GM18868 (cell line): Measurements from ENCODE around the gene CNGA4.
A peak's percentile ranks its signal among the peaks of the same experiment; 100 is the strongest.
"Not testable (repeated sequence)": the region's sequence is repeated elsewhere in the genome, so short reads cannot be mapped to it uniquely, and the experiment has no call there.

Source experiments
- ATAC-seq: cut with Tn5 transposase; IDR thresholded peaks from one replicate; pipeline ENCODE4 v1.9.1; 2021; ENCODE audit warnings: mild to moderate bottlenecking, moderate library complexity; ENCODE audit not compliant: unreplicated experiment

Gene CNGA4

DNA sequence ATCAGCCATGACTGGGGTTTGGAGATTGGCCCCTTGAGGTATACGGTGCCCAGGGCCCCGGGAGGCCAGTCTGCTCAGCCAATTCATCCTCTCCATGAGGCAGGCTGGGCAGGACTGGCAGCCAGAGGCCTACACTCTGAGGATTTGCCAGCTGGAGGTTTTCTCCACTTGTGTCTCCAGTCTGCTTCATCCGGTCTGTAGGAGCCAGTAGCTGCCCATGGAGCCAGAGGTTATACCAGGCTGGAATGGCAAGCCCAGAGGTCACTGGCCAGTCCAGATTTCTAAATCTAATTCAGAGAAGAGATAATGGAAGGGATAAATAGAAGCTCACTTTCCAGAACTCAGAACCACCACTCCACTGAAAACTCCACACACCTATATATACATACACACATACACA, 14.5 kb upstream of the CNGA4 start:
- no peak for ATAC-seq

DNA sequence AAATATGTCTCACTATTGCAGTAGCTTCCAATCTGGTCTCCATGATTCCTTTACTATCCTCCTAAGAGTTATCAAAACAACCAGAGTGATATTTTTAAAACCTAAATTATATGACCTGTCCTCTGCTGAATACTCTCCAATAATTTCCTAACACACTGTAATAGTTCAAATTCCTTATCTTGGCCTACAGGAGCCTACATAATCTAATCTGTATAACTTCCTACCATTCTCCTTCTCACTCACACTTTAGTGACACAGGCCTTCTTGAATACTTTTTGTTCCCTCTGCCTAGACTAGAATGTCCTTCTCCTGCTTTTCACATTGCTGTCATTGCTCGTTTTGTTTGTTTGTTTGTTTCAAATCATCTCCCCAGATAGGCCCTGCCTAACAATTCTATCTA, 13.9 kb upstream of the CNGA4 start:
- no peak for ATAC-seq

DNA sequence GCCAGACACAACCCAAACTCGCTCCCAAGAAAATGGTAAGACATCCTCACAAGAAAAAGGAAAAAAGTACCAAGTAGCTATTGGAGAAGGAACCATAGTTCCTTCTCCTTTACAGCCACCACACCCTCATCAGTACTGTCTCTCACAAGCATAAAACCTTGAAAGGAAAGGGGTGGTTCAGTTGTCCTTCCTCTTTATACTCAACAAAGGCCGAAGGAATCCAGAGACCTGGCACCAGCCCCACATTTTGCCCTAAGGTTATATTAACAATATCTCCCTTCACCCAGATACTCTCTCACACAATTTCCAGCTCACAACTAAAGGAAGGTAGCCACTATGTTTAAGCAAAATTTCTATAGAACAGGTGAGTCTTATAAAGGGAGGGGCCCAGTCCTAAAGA, 13.0 kb upstream of the CNGA4 start:
- no peak for ATAC-seq

DNA sequence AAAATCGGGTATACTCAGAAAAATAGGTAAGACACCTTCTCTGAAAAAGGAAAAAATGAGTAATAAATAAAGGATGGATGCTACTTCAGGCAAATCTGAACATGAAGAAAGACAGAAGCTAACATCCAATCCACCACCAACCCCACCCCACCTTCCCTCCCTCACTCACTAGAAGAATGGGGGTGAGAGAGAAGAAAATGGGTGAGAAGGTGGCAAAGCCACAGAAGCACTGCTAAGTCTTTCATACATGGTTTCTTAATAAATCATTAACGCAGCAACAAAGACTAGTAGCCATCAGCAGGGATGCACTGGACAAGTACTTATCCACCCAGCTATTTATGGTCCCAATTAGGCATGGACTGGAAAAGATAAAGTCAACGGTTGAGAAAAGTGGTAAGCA, 10.4 kb upstream of the CNGA4 start:
- ATAC-seq, result no peak

DNA sequence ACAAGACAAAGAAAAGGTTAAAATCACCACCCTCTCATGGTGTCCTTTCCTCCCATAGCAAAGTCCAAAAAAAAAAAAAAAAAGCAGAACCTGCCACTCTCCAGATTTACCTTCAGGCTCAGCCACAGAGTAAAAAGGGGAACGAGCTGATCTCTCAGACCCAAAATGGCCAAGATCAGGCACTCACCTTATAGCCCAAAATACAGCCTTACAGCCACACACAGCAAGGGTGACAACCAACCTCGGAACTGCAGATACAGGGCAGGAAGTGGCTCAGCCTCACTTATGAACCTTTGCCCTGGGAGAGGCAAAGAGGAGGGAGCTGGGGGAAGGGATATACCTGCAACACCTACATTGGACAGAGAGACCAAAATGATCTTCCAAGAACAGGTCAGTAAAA, 9.0 kb upstream of the CNGA4 start:
- no peak for ATAC-seq

DNA sequence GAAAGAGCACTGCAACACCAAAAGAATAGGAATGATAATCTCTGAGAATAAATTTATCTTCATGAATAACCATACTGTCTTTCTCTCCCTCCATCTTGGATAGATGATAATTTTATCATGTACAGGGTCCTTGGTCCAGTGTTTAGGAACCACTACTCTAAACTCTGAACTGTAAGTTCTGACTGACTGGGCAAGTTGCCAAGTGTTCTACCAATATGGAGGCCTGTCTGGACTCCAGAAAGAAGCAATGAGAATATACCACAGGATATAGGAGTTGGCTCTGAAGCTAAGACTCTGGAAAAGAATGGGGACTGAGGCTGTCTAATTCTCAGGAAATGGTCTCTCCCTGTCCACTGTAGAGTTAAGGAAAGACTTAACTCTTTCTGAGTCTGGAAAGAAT, 6.0 kb upstream of the CNGA4 start:
- ATAC-seq, result no peak

DNA sequence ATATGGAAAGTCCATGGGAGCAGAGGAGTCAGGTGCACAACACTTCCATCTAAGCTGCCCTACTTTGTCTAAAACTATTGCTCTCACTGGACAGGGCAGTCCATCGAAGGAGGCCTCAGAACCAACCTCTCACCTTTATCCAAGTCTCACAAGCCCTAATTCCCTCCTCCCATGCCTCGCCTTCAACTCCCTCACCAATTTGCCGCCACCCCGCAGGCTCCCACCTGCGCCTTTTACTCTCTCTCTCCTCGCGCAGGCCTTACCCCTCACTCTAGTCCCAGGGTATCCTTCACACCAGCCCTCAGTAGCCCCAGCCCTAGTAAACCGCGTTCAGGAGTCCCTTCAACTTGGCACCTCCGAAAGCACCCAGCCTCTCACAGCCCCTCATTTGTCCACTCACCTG, 4.9 kb upstream of the CNGA4 start:
- ATAC-seq, result no peak

DNA sequence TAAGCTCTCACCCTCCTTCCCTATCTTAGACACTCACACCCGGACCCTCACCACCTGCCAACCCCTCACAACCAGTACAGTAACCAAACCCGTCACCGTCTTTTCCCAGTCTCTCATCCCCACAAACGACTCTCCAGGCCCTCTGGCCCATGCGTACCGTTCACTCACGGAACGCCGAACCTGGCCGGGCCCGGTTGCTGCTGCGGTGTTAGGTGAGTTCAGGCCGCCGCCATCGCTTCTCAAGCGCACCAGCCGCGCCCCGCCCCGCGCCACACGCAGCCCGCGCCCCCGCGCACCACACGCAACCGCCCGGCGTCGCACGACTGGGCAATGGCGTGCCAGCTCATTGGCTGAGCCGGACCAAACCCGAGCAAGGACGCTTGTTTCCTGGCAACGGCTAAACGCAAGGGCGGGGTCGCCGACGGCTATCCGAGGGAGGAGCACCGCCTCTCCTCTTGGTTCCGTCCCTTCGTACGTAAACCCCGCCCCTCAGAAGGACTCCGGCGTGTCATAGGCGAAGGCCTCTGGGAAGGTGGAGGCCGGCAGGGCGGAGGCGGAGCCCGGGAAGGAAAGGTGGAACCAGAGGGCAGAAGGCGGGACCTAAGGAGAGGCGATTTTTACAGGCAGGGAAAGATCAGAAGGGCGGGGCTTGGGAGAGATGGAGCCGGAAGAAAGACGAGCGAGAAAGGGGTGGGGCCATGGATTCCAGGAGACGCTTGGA, 4.3 kb upstream of the CNGA4 start, which contains the start of gene FHIP1B:
Gene FHIP1B (minus strand): TSS at position 250 of the 721 bp plus-strand sequence. CDS start 10,120 bp downstream, outside the sequence.
- peak; percentile 91 for ATAC-seq

DNA sequence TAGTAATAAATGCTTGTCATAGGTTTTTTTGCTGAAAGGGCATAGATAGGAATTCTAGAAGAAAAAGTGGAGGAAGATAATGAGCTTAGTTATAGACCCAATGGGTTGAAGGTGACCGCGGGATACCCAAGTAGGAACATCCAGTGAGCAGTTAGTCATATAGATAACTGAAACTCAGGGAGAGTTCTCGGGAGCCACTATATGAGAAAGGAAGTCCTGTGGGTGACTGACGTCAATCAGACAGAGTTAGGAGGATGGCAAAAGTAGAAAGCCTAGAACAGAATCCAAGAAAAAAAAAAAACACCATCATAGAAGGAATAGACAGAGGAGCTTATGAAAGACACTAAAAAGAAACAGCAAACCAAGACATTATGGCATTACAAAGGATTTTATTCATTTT, 1.6 kb upstream of the CNGA4 start:
- no peak for ATAC-seq

DNA sequence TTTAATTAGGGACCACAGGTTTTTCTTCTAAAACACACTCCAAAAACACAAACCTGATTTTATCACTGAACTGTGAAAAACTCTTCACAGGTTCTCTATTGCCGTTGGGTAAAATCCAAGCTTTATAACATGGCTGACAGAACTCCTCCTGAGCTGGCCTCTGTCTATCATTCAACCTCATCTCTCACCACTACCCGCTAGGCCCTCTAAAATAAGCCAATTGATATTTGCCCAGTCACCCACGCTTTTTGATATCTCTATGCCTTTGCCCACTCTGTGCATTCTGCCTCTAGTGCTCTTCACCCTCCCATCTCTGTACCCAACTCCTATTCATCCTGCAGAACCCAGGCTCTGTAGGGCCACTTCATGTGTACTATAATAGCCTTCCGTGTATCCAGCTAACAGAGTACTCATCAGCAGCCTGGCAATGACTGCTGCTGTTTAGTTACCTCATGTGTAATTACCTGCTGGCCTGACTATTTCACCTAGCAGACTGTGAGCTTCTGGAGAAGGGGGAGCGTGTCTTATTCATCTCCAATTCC, 1.1 kb upstream of the CNGA4 start:
- ATAC-seq, result no peak

DNA sequence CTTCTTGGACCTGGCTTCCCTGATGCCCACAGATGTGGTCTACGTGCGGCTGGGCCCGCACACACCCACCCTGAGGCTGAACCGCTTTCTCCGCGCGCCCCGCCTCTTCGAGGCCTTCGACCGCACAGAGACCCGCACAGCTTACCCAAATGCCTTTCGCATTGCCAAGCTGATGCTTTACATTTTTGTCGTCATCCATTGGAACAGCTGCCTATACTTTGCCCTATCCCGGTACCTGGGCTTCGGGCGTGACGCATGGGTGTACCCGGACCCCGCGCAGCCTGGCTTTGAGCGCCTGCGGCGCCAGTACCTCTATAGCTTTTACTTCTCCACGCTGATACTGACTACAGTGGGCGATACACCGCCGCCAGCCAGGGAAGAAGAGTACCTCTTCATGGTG, 1.2 kb downstream of the CNGA4 start:
- ATAC-seq, result no peak

DNA sequence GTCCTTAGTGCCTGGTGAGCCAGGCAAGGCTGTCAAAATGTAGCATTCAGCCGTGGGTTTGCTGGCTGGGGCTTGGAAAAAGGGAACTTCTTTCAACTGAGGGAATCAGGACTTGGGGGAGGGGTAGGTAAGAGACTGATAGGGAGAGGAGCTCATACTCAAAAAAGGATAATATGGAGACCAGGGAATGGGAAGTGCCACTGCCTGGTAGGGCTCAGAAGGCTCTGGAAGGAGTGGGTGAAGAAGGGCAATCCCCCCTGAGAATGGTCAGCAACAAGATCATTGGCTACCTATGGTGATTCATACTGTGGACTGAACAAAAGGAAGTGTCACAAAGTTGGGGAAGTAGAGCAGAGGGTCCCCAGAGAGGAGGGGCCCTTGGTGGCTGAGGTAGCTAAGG, 1.9 kb downstream of the CNGA4 start:
- ATAC-seq, result no peak

DNA sequence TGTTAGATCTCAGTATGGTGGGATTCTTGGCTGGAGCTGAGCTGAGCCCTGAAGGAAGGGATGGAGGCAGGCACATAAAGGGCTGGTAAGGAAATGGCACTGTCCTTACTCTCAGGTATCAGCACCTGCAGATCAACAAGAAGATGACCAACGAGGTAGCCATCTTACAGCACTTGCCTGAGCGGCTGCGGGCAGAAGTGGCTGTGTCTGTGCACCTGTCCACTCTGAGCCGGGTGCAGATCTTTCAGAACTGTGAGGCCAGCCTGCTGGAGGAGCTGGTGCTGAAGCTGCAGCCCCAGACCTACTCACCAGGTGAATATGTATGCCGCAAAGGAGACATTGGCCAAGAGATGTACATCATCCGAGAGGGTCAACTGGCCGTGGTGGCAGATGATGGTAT, 2.4 kb downstream of the CNGA4 start:
- no peak for ATAC-seq

DNA sequence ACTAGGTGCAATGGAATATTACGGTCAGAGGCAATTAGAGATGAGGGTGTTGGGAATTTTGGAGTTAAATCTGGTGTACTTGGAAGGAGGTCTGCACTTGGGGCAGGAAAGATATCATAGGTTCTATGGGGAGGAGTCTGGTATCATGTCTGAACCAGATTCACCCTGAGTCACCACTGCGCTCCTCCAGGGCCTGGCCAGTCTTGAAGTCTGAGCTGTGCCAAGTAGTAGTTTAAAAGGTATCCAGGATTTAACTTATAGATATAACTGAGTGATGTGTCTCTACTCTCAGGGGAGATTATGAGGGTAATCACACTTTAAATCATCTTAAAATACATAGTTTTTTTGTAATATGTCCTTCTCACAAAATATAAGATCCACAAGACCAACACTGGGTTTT, 6.6 kb downstream of the CNGA4 start:
- ATAC-seq, result no peak

DNA sequence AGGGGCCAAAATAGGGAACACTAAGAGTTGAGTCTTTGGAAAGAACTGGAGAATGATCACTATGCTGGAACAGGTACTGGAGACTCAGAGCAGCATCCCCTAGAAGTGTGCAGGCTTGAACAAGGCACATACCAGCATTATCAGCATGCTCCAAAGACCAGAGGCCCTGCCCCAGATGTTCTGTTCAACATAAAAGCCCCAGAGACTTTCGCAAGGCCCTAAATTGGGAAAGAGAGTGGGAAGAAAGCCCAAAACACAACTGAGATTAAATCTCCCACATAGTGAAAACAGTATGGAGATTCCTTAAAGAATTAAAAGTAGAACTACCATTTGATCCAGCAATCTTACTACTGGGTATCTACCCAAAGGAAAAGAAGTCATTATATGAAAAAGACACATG, 9.4 kb downstream of the CNGA4 start:
- ATAC-seq, result no peak

DNA sequence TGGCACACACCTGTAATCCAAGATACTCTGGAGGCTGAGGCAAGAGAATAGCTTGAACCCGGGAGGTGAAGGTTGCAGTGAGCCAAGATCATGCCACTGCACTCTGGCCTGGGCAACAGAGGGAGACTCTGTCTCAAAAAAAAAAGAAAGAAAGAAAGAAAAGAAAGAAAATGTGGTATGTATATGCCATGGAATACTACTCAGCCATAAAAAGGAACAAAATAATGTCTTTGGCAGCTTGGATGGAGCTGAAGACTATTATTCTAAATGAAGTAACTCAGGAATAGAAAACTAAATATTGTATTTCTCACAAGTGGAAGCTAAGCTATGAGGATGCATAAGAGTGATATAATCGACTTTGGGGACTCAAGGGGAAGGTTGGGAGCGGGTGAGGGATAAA, 10.0 kb downstream of the CNGA4 start:
- not testable (repeated sequence) for ATAC-seq

DNA sequence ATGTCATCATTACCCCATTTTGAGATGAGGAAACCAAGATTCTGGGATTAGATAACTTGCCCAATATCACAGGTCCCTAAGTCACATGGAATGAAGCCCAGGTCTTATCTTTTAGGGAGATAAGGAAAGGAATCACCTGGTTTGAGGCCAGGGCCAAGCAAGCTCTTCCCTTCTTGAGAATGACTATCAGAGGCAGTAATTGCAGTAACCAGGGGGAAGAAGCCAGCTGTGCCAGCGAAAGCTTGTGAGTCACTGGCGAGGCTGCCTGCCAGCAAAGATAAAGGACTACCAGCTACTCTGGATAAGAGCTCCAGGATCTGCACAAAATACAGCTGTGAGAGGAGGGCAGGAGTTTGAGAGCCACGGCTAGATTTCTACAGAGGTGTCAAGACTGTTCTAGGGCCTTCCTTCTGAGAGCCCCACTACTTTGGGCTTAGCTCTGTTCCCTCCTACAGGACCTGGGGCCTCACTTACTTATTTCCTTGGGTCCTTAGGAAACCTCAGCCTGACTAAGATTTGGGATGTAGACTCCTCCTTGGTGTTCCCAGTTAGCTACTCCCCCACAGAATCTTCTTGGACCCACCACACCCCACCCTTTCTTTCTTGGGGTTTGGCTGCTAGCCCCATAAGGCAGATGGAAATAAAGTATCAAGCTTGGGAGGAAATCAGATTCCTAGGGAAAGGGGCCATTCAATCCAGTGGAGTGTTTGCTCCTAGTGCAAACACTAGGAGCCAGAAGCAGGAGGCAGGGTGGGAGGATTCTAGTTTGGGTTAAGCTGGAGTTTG, 11.1 kb downstream of the CNGA4 start:
- no peak for ATAC-seq

DNA sequence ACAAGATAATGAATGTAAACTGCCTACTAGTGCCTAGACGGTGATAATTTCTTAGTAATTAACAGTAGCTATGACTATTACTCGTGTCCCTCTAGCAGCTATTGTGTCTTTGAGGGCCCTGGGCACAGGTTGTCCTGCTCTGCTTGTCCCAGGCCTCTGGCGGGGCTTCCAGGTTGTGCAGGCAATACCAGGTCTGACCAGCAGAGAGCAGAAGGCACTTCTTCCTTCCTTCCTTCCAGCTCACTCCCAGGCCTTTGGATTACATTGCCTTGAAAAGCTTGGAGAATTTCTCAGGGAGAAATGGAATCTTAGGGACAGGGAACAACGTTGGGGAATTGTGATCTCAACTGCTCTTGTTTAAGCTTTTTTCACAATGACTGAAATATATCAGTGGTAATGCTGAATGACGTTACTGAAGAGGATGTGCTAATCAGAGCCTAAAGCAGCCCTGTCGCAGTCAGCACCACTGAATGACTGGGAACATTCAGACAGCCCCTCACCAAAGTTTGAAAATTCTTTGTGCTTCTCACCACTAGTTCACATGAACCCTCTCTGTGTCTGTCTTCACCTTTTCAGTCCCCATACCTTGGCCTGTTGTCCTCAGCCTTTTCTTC, 12.3 kb downstream of the CNGA4 start:
- peak; percentile 59 for ATAC-seq

DNA sequence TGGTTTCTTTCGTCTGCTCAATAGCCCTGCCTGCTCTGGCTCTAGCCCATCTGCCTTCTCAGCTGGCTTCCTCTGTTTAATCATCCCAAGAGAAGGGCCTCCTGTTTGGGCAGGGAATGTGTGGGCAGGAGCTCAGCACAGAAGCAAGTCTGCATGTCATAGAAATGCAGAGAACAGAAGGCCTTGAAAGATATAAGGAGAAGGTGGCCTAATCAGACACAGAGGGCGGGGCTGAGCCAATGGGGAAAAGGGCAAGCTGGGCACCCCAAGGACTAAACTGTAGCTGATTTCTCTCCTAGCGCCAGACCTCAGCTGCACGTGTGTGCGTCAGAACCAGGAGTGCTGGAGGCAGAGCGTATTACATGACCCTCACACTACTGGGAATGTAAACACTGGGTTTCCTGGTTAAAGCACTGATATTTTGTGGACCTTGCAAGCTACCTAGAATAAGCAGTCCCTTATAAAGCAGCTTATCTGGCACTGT, 13.1 kb downstream of the CNGA4 start:
- ATAC-seq, result no peak

DNA sequence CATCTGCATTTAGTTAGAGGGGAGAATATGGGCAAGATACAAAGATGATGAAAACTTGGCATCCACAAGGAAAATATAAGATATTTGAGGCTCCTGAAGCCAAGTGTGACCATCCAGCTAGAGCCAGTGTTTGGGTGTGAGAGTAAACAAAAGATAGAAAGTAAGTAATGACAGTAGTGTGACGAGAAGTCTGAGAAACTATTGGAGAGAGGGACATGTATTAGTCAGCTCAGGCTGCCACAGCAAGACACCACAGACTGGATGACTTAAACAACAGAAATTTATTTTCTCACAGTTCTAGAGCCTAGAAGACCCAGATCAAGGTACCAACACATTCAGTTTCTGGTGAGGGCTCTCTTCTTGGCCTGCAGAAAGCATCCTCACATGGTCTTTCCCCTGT, 14.3 kb downstream of the CNGA4 start:
- peak; percentile 80 for ATAC-seq

DNA sequence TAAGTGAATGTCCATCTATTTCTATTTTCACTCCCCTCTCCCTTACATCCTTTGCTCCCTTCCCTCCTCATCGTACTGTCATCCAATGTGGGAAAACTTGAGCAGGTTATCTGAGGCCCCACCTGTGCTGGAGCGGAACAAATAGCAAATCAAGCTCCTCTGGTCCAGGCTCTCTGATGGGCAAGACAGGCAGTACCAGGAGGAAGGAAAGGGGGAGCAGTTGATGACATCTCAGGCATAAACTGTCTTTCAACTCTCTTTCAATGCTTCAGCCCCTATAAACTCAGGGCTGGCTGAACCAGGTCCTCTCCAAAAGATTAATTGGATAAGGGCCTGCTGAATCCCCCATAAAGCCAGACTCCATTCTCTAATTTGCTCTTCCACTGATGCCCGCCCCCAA, 19.3 kb downstream of the CNGA4 start:
- ATAC-seq, result no peak
